Naive thymus-derived CD8-positive, alpha-beta T cell (primary cell): ENCODE measurements around the gene LBH. TPM values are rescaled to one million over a fixed set of nuclear protein-coding genes. Genes with fewer than 3 reads are reported as not detected.

ENCODE experiments used
- ATAC-seq, 2 donors: fragments of 150-1000 bp; cut with Tn5 transposase in 1 of 2; sonication (Bioruptor Pico), chemical (Tn5 transposase) in 1 of 2; 1 replicate in 1 of 2; 2 replicates in 1 of 2; pipeline ENCODE4 v1.10.0; 2021; ENCODE audit warnings: mild to moderate bottlenecking in 2 of 2, moderate library complexity in 2 of 2
- POLR2A ChIA-PET: fragments of 350-600 bp; sonication (Branson Sonifier 250); formaldehyde crosslinking; loops from one replicate; lab custom pipeline; 2021; ENCODE audit warnings: antibody characterized with exemption; lab: Charles Lee
- DNase-seq, 10 donors: peaks; one replicate each; pipeline versions ENCODE4 v3.0.0 to v3.0.0-alpha.2; 2020 to 2022
- H3K27ac Mint-ChIP-seq, 10 donors: one replicate each; pipeline ENCODE4 v1.8.0; 2020 to 2022; ENCODE audit warnings: mild to moderate bottlenecking in 10 of 10, mixed read lengths in 10 of 10, moderate library complexity in 4 of 10, inconsistent platforms in 1 of 10
- H3K27me3 Mint-ChIP-seq, 5 donors: one replicate each; pipeline ENCODE4 v1.8.0; 2021 to 2022; ENCODE audit warnings: mixed read lengths in 5 of 5
- H3K36me3 Mint-ChIP-seq, 3 donors: one replicate each; pipeline ENCODE4 v1.8.0; 2020 to 2022; ENCODE audit warnings: mixed read lengths in 3 of 3, mild to moderate bottlenecking in 2 of 3, inconsistent platforms in 1 of 3
- H3K4me1 Mint-ChIP-seq, 4 donors: one replicate each; pipeline ENCODE4 v1.8.0; 2021 to 2022; ENCODE audit warnings: mixed read lengths in 4 of 4
- H3K4me3 Mint-ChIP-seq, 10 donors: one replicate each; pipeline ENCODE4 v1.8.0; 2020 to 2022; ENCODE audit warnings: mild to moderate bottlenecking in 10 of 10, mixed read lengths in 10 of 10, moderate library complexity in 6 of 10, inconsistent platforms in 1 of 10
- H3K9me3 Mint-ChIP-seq, 9 donors: one replicate each; pipeline ENCODE4 v1.8.0; 2020 to 2022; ENCODE audit warnings: mixed read lengths in 9 of 9, mild to moderate bottlenecking in 3 of 9, inconsistent platforms in 1 of 9, moderate library complexity in 1 of 9
- polyA plus RNA-seq, 3 donors: library from polyadenylated mRNA; unstranded; fragments of 300-500 nt; fragmentation: Illumina TruSeq; gene quantifications; one replicate each; pipeline ENCODE4 v1.2.3, GENCODE V29; 2021
- total RNA-seq, 8 experiments: library from RNA in 2 of 8; stranded (reverse) in 2 of 8; gene quantifications; one replicate each; pipeline ENCODE4 v1.2.3 and lab custom pipeline; 2021 to 2026

Gene LBH
- total and polyA plus RNA-seq, 5 experiments from 2014 or later = 243 to 573 (median 356) TPM

- peak overlapping the region; percentile 91 to 98 (median 96) for H3K27ac Mint-ChIP-seq
- H3K36me3 Mint-ChIP-seq = peaks cover 6 to 63% (median 23%) of the 10 kb centered on the region in 3 donors
- H3K4me3 Mint-ChIP-seq = peak overlapping the region; percentile 56 to 87 (median 78)
- no peaks in the 10 kb centered on the region for H3K27me3 Mint-ChIP-seq
- no peaks in the 10 kb centered on the region for H3K9me3 Mint-ChIP-seq
- ATAC-seq = peak; percentile 22 to 41
- DNase-seq = peak in 5 of 10 donors; percentile 18 to 66 (median 45)
- peaks cover 58 to 97% (median 96%) of the 10 kb centered on the region in 4 donors for H3K4me1 Mint-ChIP-seq
- POLR2A ChIA-PET = interaction anchor here (0.5 to 33.2 kb wide), 15 partner anchors 9 to 324 kb away, joined by 3 to 697 read pairs (median 3); partner anchors contain the start of genes LBH and LCLAT1
These were observed 21.7 kb downstream of the LBH start for GRCh38 chr2:30252723-30253701.

DNA sequence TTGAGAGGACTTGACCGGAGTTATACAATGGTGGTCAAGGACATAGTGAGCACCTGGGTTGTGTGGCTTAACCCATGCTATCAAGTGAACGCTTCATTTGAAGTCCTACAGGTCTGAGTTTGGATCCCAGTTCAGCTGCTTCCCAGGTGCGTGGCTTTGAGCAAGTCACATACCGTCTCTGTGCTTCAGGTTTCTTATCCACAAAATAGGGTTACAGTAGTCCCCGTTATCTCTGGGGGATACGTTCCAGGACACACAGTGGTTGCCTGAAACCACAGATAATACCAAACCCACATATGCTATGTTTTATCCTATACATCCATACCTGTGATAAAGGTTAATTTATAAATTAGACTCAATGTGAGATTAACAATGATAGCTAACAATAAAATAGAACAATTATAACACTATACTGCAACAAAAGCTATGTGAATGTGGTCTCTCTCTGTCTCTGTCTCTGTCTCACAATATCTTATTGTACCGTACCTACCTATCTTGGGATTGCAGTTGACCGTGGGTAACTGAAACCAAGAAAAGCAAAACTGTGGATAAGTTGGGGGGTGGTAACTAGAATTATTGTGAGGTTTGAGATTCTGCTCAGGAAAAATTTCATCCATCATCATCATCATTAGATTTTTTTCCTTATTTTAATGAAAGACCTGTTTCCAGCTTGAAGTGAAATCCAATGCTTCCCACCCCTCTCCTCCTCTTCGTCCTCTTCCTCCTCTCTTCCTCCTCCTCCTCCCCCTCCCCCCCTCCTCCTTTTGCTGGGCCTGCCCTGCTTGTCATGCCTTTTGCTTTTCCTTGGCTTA, 22.7 kb downstream of the LBH start:
- peaks cover 57 to 97% (median 96%) of the 10 kb centered on the region in 4 donors for H3K4me1 Mint-ChIP-seq
- H3K27me3 Mint-ChIP-seq = no peaks in the 10 kb centered on the region
- peak overlapping the region; percentile 42 to 87 (median 78) for H3K4me3 Mint-ChIP-seq

GRCh38 chr2:30254685-30255001, 23.3 kb downstream of the LBH start:
- H3K4me3 Mint-ChIP-seq = peak overlapping the region in 9 of 10 donors; percentile 44 to 87 (median 81)
- H3K9me3 Mint-ChIP-seq = no peaks in the 10 kb centered on the region
- POLR2A ChIA-PET = interaction anchor here (0.6 to 33.2 kb wide), 8 partner anchors 11 to 191 kb away, joined by 3 to 697 read pairs (median 26); partner anchors contain the start of gene LBH
- no peak for DNase-seq
- peaks cover 57 to 97% (median 96%) of the 10 kb centered on the region in 4 donors for H3K4me1 Mint-ChIP-seq
- H3K36me3 Mint-ChIP-seq = peaks cover 10 to 67% (median 25%) of the 10 kb centered on the region in 3 donors
- H3K27me3 Mint-ChIP-seq = no peaks in the 10 kb centered on the region
- ATAC-seq = no peak
- peak overlapping the region; percentile 91 to 98 (median 96) for H3K27ac Mint-ChIP-seq

More for the DNA sequence above, 22.7 kb downstream of the LBH start:
- DNase-seq (no peak), ATAC-seq (no peak)
- peak overlapping the region; percentile 91 to 98 (median 96) for H3K27ac Mint-ChIP-seq
- peaks cover 6 to 65% (median 21%) of the 10 kb centered on the region in 3 donors for H3K36me3 Mint-ChIP-seq
- H3K9me3 Mint-ChIP-seq = no peaks in the 10 kb centered on the region
- POLR2A ChIA-PET = interaction anchor here (0.5 to 33.2 kb wide), 9 partner anchors 10 to 169 kb away, joined by 3 to 697 read pairs (median 8); partner anchors contain the start of gene LBH

DNA sequence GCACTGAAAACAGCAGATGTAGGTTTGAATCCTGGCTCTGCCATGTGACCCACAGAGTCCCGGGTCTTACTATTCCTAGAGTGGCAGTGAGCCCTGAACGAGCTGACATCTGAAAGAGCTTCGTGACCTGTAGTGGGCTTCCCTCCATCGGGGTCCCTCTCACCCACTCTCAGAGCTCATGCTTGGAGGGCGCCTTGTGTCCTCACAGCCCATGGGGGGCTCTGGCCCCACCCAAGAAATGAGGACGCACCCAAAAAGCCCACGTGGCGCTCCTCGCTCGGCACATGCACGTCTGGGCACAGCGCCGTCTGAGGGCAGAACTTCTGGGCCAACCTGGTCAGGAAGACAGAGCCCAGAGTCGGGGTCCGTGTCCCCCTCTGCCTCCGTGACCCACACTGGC, 23.7 kb downstream of the LBH start:
- DNase-seq (no peak), ATAC-seq (no peak)
- Mint-ChIP-seq H3K27ac (peak overlapping the region; percentile 91 to 98 (median 96)), H3K4me1 (peaks cover 60 to 97% (median 96%) of the 10 kb centered on the region in 4 donors), H3K4me3 (peak overlapping the region; percentile 44 to 87 (median 82)), H3K9me3 (no peaks in the 10 kb centered on the region), H3K27me3 (no peaks in the 10 kb centered on the region), H3K36me3 (peaks cover 10 to 70% (median 29%) of the 10 kb centered on the region in 3 donors)
- POLR2A ChIA-PET = interaction anchor here (0.6 to 33.2 kb wide), 7 partner anchors 11 to 190 kb away, joined by 3 to 697 read pairs (median 45); partner anchors contain the start of gene LBH

DNA sequence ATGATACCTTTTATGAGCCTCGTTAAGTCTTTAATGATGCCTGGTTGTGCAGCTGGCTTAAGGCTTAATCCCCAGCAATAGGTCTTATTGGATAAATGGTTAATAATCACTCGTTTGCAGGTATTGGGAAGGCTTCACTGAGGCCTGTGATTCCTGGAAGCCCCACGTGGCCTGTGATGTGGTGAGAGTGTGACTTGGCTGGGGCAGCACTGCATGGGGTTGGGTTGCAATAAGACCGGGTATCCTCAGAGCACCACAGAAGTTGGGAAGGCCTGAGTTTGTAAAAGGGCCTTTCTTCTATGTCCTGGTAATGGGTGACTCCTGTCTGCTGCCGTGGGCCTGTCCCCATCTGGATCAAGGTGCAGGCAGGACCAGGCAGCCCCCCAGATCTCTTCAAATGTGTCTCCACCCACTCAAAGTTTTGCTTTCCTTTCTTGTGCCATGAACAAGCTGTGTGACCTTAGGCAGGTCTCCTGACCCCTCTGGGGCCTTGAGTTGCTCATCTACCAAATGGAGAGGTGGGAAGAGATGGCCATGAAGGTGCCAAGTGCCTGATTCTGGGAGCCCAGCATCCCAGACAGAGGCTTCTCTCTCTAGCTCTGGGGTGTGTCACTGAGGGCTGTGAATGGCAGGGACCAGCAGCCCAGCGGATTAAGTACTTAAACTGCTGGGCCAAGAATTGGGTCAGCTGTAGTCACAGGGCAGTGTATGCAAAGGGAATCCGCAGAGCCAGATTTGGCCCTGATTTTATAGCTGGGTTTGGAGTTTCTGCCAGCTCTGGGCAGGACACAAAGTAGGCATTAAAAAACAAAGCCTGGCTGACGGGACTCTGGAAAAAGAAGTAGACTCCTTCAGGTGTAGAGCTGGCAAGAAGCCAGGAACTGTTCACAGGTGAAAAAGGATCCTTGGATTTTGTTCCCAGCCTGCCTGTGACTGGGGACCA, 24.4 kb downstream of the LBH start:
- Mint-ChIP-seq H3K27ac (peak overlapping the region; percentile 91 to 98 (median 96)), H3K4me3 (peak overlapping the region; percentile 44 to 87 (median 82)), H3K9me3 (no peaks in the 10 kb centered on the region), H3K27me3 (no peaks in the 10 kb centered on the region), H3K36me3 (peaks cover 10 to 72% (median 32%) of the 10 kb centered on the region in 3 donors), H3K4me1 (peaks cover 64 to 97% (median 96%) of the 10 kb centered on the region in 4 donors)
- DNase-seq (no peak), ATAC-seq (peak in 1 of 2 donors; percentile 7)
- POLR2A ChIA-PET = interaction anchor here (0.6 to 33.2 kb wide), 11 partner anchors 8 to 192 kb away, joined by 3 to 697 read pairs (median 8); partner anchors contain the start of genes LBH and YPEL5

- peak overlapping the region; percentile 68 to 87 (median 82) for H3K4me3 Mint-ChIP-seq
- peaks cover 4 to 66% (median 38%) of the 10 kb centered on the region in 3 donors for H3K36me3 Mint-ChIP-seq
- DNase-seq (peak in 8 of 10 donors; percentile 34 to 86 (median 59)), ATAC-seq (peak; percentile 62 to 74)
- H3K27ac Mint-ChIP-seq = peak overlapping the region; percentile 91 to 98 (median 96)
- H3K27me3 Mint-ChIP-seq = no peaks in the 10 kb centered on the region
- H3K9me3 Mint-ChIP-seq = peaks cover 0 to 4% (median 0%) of the 10 kb centered on the region in 9 donors
- peaks cover 58 to 99% (median 97%) of the 10 kb centered on the region in 4 donors for H3K4me1 Mint-ChIP-seq
- POLR2A ChIA-PET = interaction anchor here (0.7 to 33.2 kb wide), 17 partner anchors 8 to 1505 kb away, joined by 3 to 697 read pairs (median 6); partner anchors contain the start of genes LBH, LCLAT1 and YPEL5
These were observed 26.2 kb downstream of the LBH start for GRCh38 chr2:30257266-30258214.

DNA sequence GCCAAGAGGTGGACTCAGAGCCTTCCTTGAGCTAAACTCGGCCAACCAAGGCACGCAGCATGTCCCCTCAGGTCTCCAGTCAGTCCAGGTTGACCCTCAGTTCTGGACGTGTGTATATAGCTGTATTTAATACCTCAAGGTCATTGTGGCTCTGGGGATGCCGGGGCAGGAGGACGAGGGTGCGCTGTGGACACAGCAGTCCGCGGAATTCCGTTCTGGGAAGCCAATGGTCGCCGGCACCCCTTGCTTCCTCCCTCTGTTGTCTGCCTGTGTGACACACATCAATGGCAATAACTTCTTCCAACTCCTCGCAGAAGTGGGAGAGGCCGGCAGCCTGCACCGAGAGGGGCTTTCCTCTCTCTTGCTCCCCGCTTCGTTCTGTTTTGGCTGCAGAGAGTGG, 27.7 kb downstream of the LBH start:
- Mint-ChIP-seq H3K27me3 (no peaks in the 10 kb centered on the region), H3K4me3 (peak overlapping the region; percentile 0 to 87 (median 72)), H3K9me3 (peaks cover 0 to 6% (median 0%) of the 10 kb centered on the region in 9 donors), H3K36me3 (peaks cover 4 to 63% (median 37%) of the 10 kb centered on the region in 3 donors), H3K4me1 (peaks cover 51 to 96% (median 94%) of the 10 kb centered on the region in 4 donors), H3K27ac (peak overlapping the region; percentile 91 to 98 (median 96))
- no peak for DNase-seq
- POLR2A ChIA-PET = interaction anchor here (0.6 to 33.2 kb wide), 10 partner anchors 9 to 1064 kb away, joined by 3 to 697 read pairs (median 12); partner anchors contain the start of gene LBH
- no peak for ATAC-seq

DNA sequence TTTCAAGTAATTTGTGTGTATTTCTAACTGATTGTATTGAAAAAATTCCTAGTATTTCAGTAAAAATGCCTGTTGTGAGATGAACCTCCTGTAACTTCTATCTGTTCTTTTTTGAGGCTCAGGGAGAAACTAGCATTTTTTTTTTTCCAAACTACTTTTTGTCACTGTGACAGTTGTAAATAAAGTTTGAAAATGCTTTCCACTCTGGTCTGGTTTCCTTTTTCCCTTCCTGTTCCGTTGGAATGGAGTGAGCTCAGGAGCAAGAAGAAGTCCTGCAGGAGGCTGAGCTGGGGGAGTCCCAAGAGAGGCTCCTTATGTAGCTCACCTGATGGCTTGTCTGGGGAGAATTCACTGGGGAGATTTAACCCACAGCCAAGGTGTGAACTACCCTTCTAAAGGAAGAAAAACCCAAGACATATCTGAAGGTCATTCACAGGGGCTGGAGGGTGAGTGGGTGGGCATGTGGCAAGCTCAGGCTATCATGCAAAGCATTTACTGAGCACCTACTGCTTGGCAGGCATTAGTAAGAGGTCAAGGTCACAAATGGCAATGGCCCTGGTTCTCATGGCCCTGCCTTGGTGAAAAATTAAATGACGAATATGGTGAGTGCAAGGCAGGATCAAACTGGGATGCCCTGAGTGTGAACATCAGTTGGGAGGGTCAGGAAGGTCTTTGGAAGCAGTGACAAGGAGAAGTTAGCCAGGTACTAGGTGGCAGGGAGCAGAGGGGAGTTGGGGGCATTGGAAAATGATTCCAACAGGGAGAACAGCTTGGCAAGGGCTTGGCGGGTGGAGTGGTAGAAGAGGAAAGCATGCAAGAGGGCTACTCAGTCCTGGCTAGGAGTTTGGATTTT, 28.7 kb downstream of the LBH start:
- H3K36me3 Mint-ChIP-seq = peaks cover 4 to 63% (median 37%) of the 10 kb centered on the region in 3 donors
- POLR2A ChIA-PET = interaction anchor here (0.6 to 33.2 kb wide), 10 partner anchors 15 to 1063 kb away, joined by 3 to 697 read pairs (median 4); partner anchors contain the start of genes LBH and LCLAT1
- no peak for DNase-seq
- peaks cover 50 to 97% (median 94%) of the 10 kb centered on the region in 4 donors for H3K4me1 Mint-ChIP-seq
- H3K9me3 Mint-ChIP-seq = peaks cover 0 to 6% (median 0%) of the 10 kb centered on the region in 9 donors
- H3K4me3 Mint-ChIP-seq = peak overlapping the region in 9 of 10 donors; percentile 0 to 87 (median 71)
- ATAC-seq = no peak
- no peaks in the 10 kb centered on the region for H3K27me3 Mint-ChIP-seq
- H3K27ac Mint-ChIP-seq = peak overlapping the region; percentile 91 to 98 (median 96)

DNA sequence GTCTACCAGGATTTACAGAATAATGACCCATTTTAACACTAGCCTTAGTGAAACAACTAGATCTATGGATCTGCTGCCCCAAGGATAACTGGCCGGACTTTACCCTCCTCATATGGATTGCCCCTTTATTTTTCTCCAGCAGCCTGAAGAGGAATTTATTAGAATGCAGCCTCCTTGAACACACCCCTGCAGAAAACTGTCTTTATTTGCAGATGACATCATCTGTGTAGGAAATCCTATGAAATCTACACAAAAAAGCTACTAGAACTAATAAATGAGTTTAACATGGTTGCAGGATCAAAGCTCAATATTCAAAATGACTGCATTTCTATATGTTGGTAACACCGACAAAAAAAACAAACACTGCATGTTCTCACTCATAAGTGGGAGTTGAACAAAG, 29.6 kb downstream of the LBH start:
- H3K27ac Mint-ChIP-seq = peak overlapping the region; percentile 91 to 98 (median 96)
- H3K27me3 Mint-ChIP-seq = no peaks in the 10 kb centered on the region
- ATAC-seq (no peak), DNase-seq (no peak)
- peaks cover 4 to 56% (median 37%) of the 10 kb centered on the region in 3 donors for H3K36me3 Mint-ChIP-seq
- H3K4me1 Mint-ChIP-seq = peaks cover 48 to 97% (median 93%) of the 10 kb centered on the region in 4 donors
- H3K9me3 Mint-ChIP-seq = peaks cover 0 to 6% (median 0%) of the 10 kb centered on the region in 9 donors
- H3K4me3 Mint-ChIP-seq = peak overlapping the region in 6 of 10 donors; percentile 26 to 83 (median 42)
- POLR2A ChIA-PET = interaction anchor here (0.6 to 33.2 kb wide), 8 partner anchors 9 to 187 kb away, joined by 3 to 697 read pairs (median 4); partner anchors contain the start of genes LBH and LCLAT1
